Peyer's patch (tissue), 4 donors: ENCODE results near the gene TRAPPC10.

Experiments
- CTCF ChIP-seq, 6 experiments: fragments of 450-650 bp in 4 of 6; fragments of 200-600 bp in 2 of 6; sonication (generic) in 1 of 6; IDR thresholded peaks; one replicate each; pipeline ENCODE4 v1.5.1; 2017 to 2019; ENCODE audit warnings: antibody characterized with exemption in 6 of 6, mild to moderate bottlenecking in 3 of 6, moderate library complexity in 1 of 6
- POLR2A ChIP-seq, 2 donors: fragments of 450-650 bp; IDR thresholded peaks; one replicate each; pipeline ENCODE4 v1.5.1; 2017; ENCODE audit warnings: antibody characterized with exemption in 2 of 2, mild to moderate bottlenecking in 2 of 2, moderate library complexity in 2 of 2

GRCh38 chr21:43969115-43969444 lies 43.0 kb upstream of the TRAPPC10 start:
- no peak for TF ChIP-seq CTCF (IDR thresholded peaks at IDR 0.05)
- TF ChIP-seq POLR2A (IDR thresholded peaks at IDR 0.05) = no peak
